Measurements from ENCODE around the gene KLHL42. TPM values are rescaled to one million over a fixed set of nuclear protein-coding genes. Genes with fewer than 3 reads are reported as not detected.

Gene KLHL42
- total RNA-seq, 1 experiment from 2014 or later, result 21.5 TPM

GRCh38 chr12:27781680-27782079 is 1.6 kb downstream of the KLHL42 start:
- Histone ChIP-seq H3K4me1 (ENCODE audit: control insufficient read depth in 1 of 2, insufficient read depth in 2 of 2, low read length in 2 of 2) (peaks cover 10 to 24% of the 10 kb centered on the region in 2 experiments; a peak in 3 of 4 replicates), H3K9me2 (ENCODE audit: insufficient read depth) (no peaks in the 10 kb centered on the region), H3K36me3 (ENCODE audit: control insufficient read depth in 1 of 2, insufficient read depth in 2 of 2, low read length in 2 of 2) (no peaks in the 10 kb centered on the region; a peak in 1 of 4 replicates), H3K79me2 (ENCODE audit: insufficient read depth, low read length) (peaks cover 58% of the 10 kb centered on the region), H3K4me3 (replicated peaks in 1 of 2; ENCODE audit: low read depth in 1 of 2, low read length in 2 of 2) (peak overlapping the region in 1 of 2 experiments; percentile 75; a peak in 2 of 4 replicates), H3K9me3 (ENCODE audit: control insufficient read depth in 1 of 2, insufficient read depth in 1 of 2, low read depth in 1 of 2, low read length in 2 of 2) (no peaks in the 10 kb centered on the region), H2AFZ (ENCODE audit: low read depth, low read length, poor library complexity, severe bottlenecking) (no peak overlapping the region), H3K4me2 (ENCODE audit: low read length) (peak overlapping the region; percentile 100), H3K27ac (ENCODE audit: low read depth, low read length) (no peak overlapping the region; the same call in 1 of the 2 replicates), H3K9ac (ENCODE audit: low read length) (no peak overlapping the region), H3K27me3 (ENCODE audit: insufficient read depth, low read length) (no peaks in the 10 kb centered on the region), H4K20me1 (ENCODE audit: insufficient read depth) (no peaks in the 10 kb centered on the region)
- ChIA-PET RAD21 (ENCODE audit: low non-redundant PET in 1 of 2, low total read pairs in 2 of 2, uncharacterized antibody in 2 of 2, unreplicated experiment in 2 of 2) (no interaction called here), POLR2A (no interaction called here), CTCF (no interaction called here)
- BruUV-seq (replicated peaks), result TSS peak; percentile 53
- TF ChIP-seq ZBTB33 (IDR thresholded peaks at IDR 0.05; ENCODE audit: extremely low read depth, insufficient replicate concordance, low read length), result no peak
- no peak for TF ChIP-seq ZNF274 (IDR thresholded peaks at IDR 0.05; ENCODE audit: low read depth, low read length)
- no peak for TF ChIP-seq EGR1 (IDR thresholded peaks at IDR 0.05; ENCODE audit: low read depth)
- no peak for TF ChIP-seq CBX3 (IDR thresholded peaks at IDR 0.05; ENCODE audit: low read depth)
- TF ChIP-seq SRF (IDR thresholded peaks at IDR 0.05; ENCODE audit: low read depth), result no peak
- DNase-seq (ENCODE audit: low read depth, low spot score), result no peak
- no peak for ATAC-seq
- intact Hi-C loops (cut with micrococcal nuclease), result no loop called here

GRCh38 chr12:27782481-27782880 is 2.4 kb downstream of the KLHL42 start:
- Histone ChIP-seq H3K4me2 (ENCODE audit: low read length) (no peak overlapping the region), H2AFZ (ENCODE audit: low read depth, low read length, poor library complexity, severe bottlenecking) (no peak overlapping the region), H3K9me3 (ENCODE audit: control insufficient read depth in 1 of 2, insufficient read depth in 1 of 2, low read depth in 1 of 2, low read length in 2 of 2) (no peaks in the 10 kb centered on the region), H3K27ac (ENCODE audit: low read depth, low read length) (no peak overlapping the region), H3K9me2 (ENCODE audit: insufficient read depth) (no peaks in the 10 kb centered on the region), H4K20me1 (ENCODE audit: insufficient read depth) (no peaks in the 10 kb centered on the region), H3K79me2 (ENCODE audit: insufficient read depth, low read length) (peaks cover 59% of the 10 kb centered on the region), H3K27me3 (ENCODE audit: insufficient read depth, low read length) (no peaks in the 10 kb centered on the region), H3K36me3 (ENCODE audit: control insufficient read depth in 1 of 2, insufficient read depth in 2 of 2, low read length in 2 of 2) (no peaks in the 10 kb centered on the region; a peak in 1 of 4 replicates), H3K4me1 (ENCODE audit: control insufficient read depth in 1 of 2, insufficient read depth in 2 of 2, low read length in 2 of 2) (peaks cover 10 to 24% of the 10 kb centered on the region in 2 experiments; a peak in 3 of 4 replicates), H3K4me3 (replicated peaks in 1 of 2; ENCODE audit: low read depth in 1 of 2, low read length in 2 of 2) (no peak overlapping the region), H3K9ac (ENCODE audit: low read length) (no peak overlapping the region)
- ChIA-PET CTCF (no interaction called here), RAD21 (ENCODE audit: low non-redundant PET in 1 of 2, low total read pairs in 2 of 2, uncharacterized antibody in 2 of 2, unreplicated experiment in 2 of 2) (no interaction called here), POLR2A (no interaction called here)
- TF ChIP-seq SRF (IDR thresholded peaks at IDR 0.05; ENCODE audit: low read depth) (no peak), FOSL1 (IDR thresholded peaks at IDR 0.05; ENCODE audit: low read depth) (no peak), SIN3A (IDR thresholded peaks at IDR 0.05; ENCODE audit: low read depth) (no peak), CTCF (IDR thresholded peaks at IDR 0.05 in 2 of 3, conservative IDR thresholded peaks at IDR 0.05 in 1 of 3; ENCODE audit: borderline replicate concordance in 1 of 3, insufficient read depth in 1 of 3, low read depth in 2 of 3, low read length in 2 of 3) (no peak), SP1 (IDR thresholded peaks at IDR 0.05; ENCODE audit: low read depth) (no peak), EZH2phosphoT487 (IDR thresholded peaks at IDR 0.05; ENCODE audit: borderline replicate concordance) (no peak), ZBTB33 (IDR thresholded peaks at IDR 0.05; ENCODE audit: extremely low read depth, insufficient replicate concordance, low read length) (no peak), ZNF274 (IDR thresholded peaks at IDR 0.05; ENCODE audit: low read depth, low read length) (no peak), ELF1 (IDR thresholded peaks at IDR 0.05; ENCODE audit: borderline replicate concordance, low read depth) (no peak), CBX3 (IDR thresholded peaks at IDR 0.05; ENCODE audit: low read depth) (no peak)
- BruUV-seq (replicated peaks), result no TSS peak
- intact Hi-C loops (cut with micrococcal nuclease), result no loop called here
- ATAC-seq (no peak), DNase-seq (ENCODE audit: low read depth, low spot score) (no peak)

Data from HCT116 (cell line).